HG03196 (cell line): ENCODE results near the gene PRKAA1.
A peak's percentile ranks its signal among the peaks of the same experiment; 100 is the strongest.

ENCODE experiments used
- ATAC-seq: cut with Tn5 transposase; IDR thresholded peaks from one replicate; pipeline ENCODE4 v1.9.1; 2021; ENCODE audit not compliant: unreplicated experiment

PRKAA1 gene

DNA sequence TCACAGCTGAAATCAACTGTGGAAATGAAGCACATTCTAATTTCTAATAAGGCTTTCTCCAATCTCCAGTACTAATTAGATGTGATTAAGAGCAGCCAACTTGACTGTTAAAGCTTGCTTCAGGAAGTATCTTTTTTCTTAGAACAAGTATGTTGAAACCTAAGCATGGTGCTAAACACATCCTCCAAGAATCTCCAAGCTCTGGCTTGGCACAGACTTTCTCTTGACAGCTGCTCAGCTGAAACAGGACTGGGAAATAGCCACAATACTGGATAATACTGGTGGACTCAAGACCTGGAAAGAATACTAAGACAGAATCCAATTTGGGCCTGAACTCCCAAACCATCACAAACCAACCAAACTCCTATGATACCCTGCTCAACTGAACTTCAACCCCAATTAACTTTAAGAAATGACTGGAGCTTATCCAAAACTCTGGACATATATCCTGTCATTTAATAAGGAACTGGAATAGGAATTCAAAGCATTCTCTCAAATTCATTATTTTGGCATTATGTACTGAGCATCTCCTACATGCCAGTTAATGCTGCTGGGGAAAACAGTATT is 16.2 kb downstream of the PRKAA1 start:
- no peak for ATAC-seq

- ATAC-seq, result no peak
Measured at GRCh38 chr5:40780858-40781257, 17.3 kb downstream of the PRKAA1 start.

- ATAC-seq, result no peak
Measured at GRCh38 chr5:40780199-40780598, 18.0 kb downstream of the PRKAA1 start.

- no peak for ATAC-seq
Measured at GRCh38 chr5:40779561-40779960, 18.6 kb downstream of the PRKAA1 start.

- no peak for ATAC-seq
Measured at GRCh38 chr5:40778133-40778532, 20.0 kb downstream of the PRKAA1 start.

- ATAC-seq, result no peak
Measured at GRCh38 chr5:40776658-40776977, 21.6 kb downstream of the PRKAA1 start.

DNA sequence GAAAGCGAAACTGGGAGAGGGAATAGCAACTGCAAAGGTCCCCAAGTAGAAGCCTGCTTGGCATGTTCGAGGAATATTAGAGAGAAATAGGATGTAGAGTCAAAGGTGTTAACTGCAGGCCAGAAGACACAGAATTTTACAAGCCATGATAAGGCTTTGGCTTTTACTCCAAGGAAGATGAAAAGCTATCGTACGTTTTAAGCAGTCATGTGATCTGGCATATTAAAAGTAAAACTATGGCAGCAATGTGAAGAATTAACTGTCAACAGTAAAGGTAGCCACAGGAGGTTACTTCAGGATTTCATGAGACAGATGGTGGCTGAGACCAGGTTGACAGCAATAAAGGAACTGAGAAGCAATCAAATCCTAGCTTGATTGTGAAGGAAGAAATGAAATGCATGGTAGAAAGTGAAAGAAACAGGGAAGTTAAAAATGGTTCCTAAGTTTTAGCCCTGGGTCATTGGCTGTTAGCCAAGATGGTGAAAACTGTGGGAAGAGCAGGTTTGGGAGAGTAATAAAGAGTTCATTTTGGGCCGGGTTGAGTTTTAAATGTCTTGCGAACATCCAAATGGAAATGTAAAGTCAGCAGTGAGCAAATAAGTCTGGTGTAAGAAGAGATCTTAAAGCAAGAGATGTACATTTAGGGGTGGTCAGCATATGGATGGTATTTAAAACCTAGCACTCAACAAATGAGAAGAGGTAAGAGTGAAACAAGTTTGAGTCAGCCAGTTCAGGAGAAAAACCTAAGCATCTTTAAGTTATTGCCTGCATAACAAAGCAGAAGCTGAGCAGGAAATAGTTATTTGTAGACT is 22.1 kb downstream of the PRKAA1 start:
- no peak for ATAC-seq

GRCh38 chr5:40775085-40775845 is 22.9 kb downstream of the PRKAA1 start:
- ATAC-seq, result no peak

DNA sequence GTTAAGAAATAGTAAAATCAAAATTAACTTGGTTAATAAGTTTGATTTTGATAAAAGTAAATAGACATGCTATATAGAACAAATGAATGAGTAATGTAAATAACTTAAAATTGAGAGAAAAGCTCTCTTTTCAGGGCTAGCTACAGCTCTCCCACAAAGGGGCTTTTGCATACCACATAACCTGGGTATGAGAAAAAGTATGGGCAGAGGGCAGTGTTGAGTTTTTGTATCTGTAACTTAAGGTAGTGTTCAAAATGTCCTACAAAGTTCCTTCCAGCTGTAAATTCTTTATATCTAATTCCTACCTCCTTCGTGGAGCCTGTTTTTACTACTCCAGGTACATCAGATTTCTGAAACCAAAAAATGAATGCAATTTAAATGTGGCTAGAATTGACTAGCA is 23.6 kb downstream of the PRKAA1 start:
- no peak for ATAC-seq

- ATAC-seq, result no peak
Measured at GRCh38 chr5:40770764-40771163, 27.4 kb downstream of the PRKAA1 start.

DNA sequence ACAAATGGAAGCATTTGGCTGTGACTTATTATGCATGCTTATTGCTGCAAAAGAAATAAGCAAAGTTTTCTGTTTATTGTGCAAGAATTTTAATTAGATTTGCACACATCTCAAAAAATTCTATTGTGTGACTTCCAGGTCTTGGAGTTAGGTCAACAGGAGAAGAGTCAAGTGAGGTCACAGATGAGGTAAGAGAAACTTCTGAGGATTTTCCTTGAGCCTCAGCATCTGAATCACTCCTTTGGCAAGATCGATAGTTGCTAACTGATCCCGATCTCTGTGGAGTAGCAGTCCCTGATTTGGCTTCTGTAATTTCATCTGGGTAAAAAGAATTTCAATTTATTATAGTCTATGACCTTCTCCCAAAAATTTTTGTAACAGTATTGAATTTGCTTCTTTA is 35.5 kb downstream of the PRKAA1 start:
- ATAC-seq, result no peak

- no peak for ATAC-seq
Measured at GRCh38 chr5:40757400-40757799, 40.8 kb downstream of the PRKAA1 start.

GRCh38 chr5:40755407-40756365 is 42.5 kb downstream of the PRKAA1 start, which contains the start of gene TTC33:
TTC33 (minus strand) TSS chr5:40755961; CDS start chr5:40747018, 8,943 bp downstream.
- peak; percentile 93 for ATAC-seq

GRCh38 chr5:40755093-40755406 is 43.1 kb downstream of the PRKAA1 start:
- ATAC-seq, result peak; percentile 83

GRCh38 chr5:40754381-40755092 is 43.6 kb downstream of the PRKAA1 start:
- peak; percentile 11 for ATAC-seq

GRCh38 chr5:40746703-40747102 is 51.5 kb downstream of the PRKAA1 start:
- ATAC-seq, result no peak

GRCh38 chr5:40743771-40744170 is 54.4 kb downstream of the PRKAA1 start:
- ATAC-seq, result no peak

DNA sequence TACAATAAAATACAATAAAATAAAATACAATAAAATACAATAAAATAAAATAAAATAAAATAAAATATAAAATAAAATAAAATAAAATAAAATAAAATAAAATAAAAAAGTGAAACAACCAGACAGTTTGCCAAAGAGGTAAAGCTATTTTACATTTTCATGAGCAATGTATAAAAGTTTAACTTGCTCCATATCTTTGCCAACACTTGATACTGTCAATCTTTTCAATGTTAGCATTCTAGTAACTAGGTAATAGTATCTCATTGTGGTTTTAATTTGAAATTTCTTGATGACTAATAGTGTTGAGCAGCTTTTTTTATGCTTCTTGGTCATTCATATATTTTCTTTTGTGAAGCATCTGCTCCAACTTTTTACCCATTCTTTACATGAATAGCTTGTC is 59.7 kb downstream of the PRKAA1 start:
- no peak for ATAC-seq

DNA sequence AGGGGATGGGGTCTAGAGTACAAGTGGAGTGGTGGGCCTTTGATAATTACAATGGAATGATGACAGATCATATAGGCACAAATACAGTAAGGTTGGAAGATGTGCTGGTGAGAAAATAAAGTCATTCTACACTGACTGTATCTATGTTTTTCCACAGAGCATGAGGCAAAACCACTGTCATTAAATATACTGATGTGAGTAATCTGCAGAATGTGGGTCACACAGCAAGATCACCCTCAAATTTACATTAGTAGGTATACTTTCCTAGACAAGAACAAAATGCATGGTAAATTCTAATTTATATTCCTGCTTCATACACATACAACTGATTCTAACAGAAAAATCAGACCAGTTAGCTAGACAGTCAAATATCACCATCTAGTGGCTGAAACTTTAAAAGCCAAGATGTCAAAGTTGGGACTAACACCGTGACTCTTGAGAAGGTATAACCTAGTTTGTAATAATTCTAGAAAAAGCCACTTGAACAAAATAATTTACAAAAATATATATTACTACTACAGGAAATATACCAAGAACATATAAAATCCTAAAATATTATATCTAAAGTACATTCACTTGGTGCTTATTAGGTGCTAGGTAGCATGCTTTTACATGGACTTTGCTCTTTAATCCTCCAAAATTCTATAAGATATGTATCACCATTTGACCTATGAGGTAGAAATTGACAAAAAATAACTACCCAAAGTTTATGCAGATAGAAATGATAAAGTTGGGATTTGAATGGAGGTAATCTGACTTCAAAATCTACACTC is 61.9 kb downstream of the PRKAA1 start:
- ATAC-seq, result no peak

DNA sequence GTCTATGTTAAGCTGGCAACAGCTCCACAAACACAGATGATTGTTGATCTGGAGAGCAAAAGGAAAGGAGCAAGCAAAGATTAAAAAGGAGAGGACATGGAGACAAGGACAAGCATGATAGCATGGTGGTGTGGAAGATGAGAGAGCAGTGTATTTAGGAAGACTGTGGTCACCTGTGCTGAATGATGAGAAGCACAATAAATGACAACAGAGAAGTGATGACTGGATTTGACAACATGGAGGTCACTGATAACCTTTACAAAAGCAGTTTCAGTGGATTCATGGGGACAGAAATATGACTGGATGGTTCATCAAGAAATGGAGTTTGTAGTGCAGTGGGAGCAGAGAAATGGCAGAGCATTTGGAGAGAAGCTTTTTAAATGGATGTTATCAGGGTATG is 62.6 kb downstream of the PRKAA1 start:
- ATAC-seq, result no peak
